GM06990 (cell line): ENCODE data around the gene UTS2R.
A peak's percentile ranks its signal among the peaks of the same experiment; 100 is the strongest.

ENCODE experiments used
- DNase-seq: peaks from one replicate; pipeline ENCODE4 v3.0.0-alpha.2; 2011; ENCODE audit not compliant: insufficient read length; ENCODE audit errors: extremely low read depth
- H3K27me3 ChIP-seq: replicated peaks from 2 replicates; pipeline ENCODE4 v1.6.0; 2011; ENCODE audit warnings: low read length; ENCODE audit not compliant: control insufficient read depth, insufficient read depth
- H3K36me3 ChIP-seq: 2 replicates; pipeline ENCODE4 v1.5.1; 2011; ENCODE audit warnings: low read length; ENCODE audit not compliant: control insufficient read depth, insufficient read depth
- H3K4me3 ChIP-seq: replicated peaks from 2 replicates; pipeline ENCODE4 v1.5.1; 2011; ENCODE audit warnings: low read depth, mild to moderate bottlenecking, control low read depth, low read length
- CTCF ChIP-seq: IDR thresholded peaks from 2 replicates; pipeline ENCODE4 v1.5.1; 2011; ENCODE audit warnings: low read length, control low read depth, mild to moderate bottlenecking, inconsistent platforms; ENCODE audit not compliant: insufficient read depth, poor library complexity, severe bottlenecking

UTS2R gene

DNA sequence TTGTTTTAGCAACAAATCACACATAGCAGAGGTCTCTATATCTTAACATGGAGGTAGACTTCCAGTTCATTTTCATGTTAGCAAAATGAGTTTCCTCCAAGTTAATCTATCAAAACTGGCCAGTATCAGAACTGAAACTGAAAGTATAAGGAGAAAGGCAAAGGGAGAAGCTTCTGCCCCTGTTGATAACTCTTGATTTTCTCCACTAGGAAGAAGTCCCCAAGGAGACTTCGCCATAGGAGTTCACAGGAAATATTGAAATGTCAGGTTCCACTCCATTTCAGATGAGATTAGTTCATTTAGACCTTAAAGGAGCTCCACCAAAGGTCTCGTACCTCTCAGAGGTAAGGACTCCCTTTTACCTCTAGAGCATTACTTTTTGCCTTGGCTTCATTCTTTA lies 48.0 kb downstream of the UTS2R start:
- TF ChIP-seq CTCF = no peak
- peaks cover 12% of the 10 kb centered on the region for H3K36me3 ChIP-seq
- H3K27me3 ChIP-seq = no peaks in the 10 kb centered on the region
- H3K4me3 ChIP-seq = peak overlapping the region; percentile 65
- no peak for DNase-seq

- H3K4me3 ChIP-seq = no peak overlapping the region
- H3K36me3 ChIP-seq = peaks cover 14% of the 10 kb centered on the region
- TF ChIP-seq CTCF = peak; percentile 66
- DNase-seq = no peak
- H3K27me3 ChIP-seq = no peaks in the 10 kb centered on the region
These were observed 52.7 kb downstream of the UTS2R start for GRCh38 chr17:82424001-82424862.

DNA sequence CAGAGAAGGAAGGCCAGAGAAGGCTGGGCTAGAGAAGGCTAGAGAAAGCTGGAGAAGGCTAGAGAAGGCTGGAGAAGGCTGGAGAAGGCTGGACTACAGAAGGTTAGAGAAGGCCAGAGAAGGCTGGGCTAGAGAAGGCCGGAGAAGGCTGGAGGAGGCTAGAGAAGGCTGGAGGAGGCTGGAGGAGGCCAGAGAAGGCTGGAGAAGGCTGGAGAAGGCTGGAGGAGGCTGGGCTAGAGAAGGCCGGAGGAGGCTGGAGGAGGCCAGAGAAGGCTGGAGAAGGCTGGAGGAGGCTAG lies 53.2 kb downstream of the UTS2R start:
- Histone ChIP-seq H3K36me3 (peaks cover 14% of the 10 kb centered on the region), H3K4me3 (no peak overlapping the region), H3K27me3 (no peaks in the 10 kb centered on the region)
- TF ChIP-seq CTCF = no peak
- DNase-seq = no peak
